ENCODE data around the gene CREB3.

DNA sequence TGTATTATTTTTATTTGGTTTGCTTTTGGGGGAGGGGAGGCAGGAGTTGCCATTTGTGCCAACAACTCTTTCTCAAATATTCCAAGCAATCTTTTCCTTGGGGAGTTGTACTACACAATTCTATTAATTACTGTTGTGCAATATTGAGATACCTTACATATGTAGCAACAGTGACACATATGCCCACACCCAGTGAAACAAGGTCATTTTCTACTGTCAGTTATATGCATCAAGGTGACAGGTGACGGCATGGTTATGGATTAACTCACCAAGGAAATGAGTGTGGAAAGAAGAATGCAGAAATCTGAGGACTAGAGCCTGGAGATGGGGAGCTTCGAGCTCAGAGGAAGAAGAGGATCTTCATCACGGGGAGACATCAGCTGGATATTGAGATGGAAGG is 39.5 kb downstream of the CREB3 start:
- TF ChIP-seq, protein P1, sequence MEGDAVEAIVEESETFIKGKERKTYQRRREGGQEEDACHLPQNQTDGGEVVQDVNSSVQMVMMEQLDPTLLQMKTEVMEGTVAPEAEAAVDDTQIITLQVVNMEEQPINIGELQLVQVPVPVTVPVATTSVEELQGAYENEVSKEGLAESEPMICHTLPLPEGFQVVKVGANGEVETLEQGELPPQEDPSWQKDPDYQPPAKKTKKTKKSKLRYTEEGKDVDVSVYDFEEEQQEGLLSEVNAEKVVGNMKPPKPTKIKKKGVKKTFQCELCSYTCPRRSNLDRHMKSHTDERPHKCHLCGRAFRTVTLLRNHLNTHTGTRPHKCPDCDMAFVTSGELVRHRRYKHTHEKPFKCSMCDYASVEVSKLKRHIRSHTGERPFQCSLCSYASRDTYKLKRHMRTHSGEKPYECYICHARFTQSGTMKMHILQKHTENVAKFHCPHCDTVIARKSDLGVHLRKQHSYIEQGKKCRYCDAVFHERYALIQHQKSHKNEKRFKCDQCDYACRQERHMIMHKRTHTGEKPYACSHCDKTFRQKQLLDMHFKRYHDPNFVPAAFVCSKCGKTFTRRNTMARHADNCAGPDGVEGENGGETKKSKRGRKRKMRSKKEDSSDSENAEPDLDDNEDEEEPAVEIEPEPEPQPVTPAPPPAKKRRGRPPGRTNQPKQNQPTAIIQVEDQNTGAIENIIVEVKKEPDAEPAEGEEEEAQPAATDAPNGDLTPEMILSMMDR (IDR thresholded peaks at IDR 0.05; ENCODE audit: low read depth, low read length, poor library complexity, severe bottlenecking), result no peak
- no peak for TF ChIP-seq EZH2phosphoT487 (IDR thresholded peaks at IDR 0.05; ENCODE audit: borderline replicate concordance, low read length)
